K562 (cell line): ENCODE results near the gene SCYL1. TPM values are rescaled to one million over a fixed set of nuclear protein-coding genes. Genes with fewer than 3 reads are reported as not detected.

Source experiments
- ATAC-seq: fragments of 200-7000 bp; cut with Tn5 transposase; 3 replicates; pipeline ENCODE4 v1.9.1; 2020; ENCODE audit warnings: moderate library complexity
- BruUV-seq: library from RNA; stranded (reverse); fragments of 400-500 nt; replicated peaks from 2 replicates; lab custom pipeline; 2021; lab: Mats Ljungman, UMichigan
- CTCF ChIA-PET: fragments of 300-600 bp; formaldehyde crosslinking; extraction: SDS; loops from one replicate; lab custom pipeline; 2021; ENCODE audit warnings: low intra/inter-chr PET ratio; lab: Yijun Ruan, JAX
- POLR2A ChIA-PET: fragments of 300-600, 350-650 bp; sonication (Branson Sonifier 250); formaldehyde crosslinking; extraction: SDS; loops from one replicate; lab custom pipeline; 2021; ENCODE audit warnings: antibody characterized with exemption, inconsistent platforms; lab: Yijun Ruan, JAX
- DNase-seq, 4 experiments: peaks; one replicate each; pipeline versions ENCODE4 v3.0.0 to v3.0.0-alpha.2; 2011 to 2018; ENCODE audit warnings: low spot score in 3 of 4, mixed read lengths in 3 of 4; ENCODE audit errors: extremely low read depth in 1 of 4
- FAIRE-seq: peaks from 2 replicates; lab custom pipeline; 2011; peaks lifted over from hg19 to GRCh38; lab: Jason Lieb, UNC
- H2AFZ ChIP-seq: 2 replicates; pipeline ENCODE4 v1.6.0; 2011; ENCODE audit warnings: low read depth, low read length, control low read depth, inconsistent platforms
- H3K27ac ChIP-seq: fragments of 200-600 bp; 3 replicates; pipeline ENCODE4 v1.8.0; 2011; ENCODE audit warnings: low read depth, mild to moderate bottlenecking, control low read depth, inconsistent platforms, low read length, moderate library complexity, mixed read lengths; ENCODE audit errors: extremely low read depth
- H3K27me3 ChIP-seq, 2 experiments: fragments of 300-600 bp in 1 of 2; 2 replicates in 1 of 2; 3 replicates in 1 of 2; pipeline versions ENCODE4 v1.6.0 to v1.8.0; 2011; ENCODE audit warnings: inconsistent platforms in 2 of 2, low read length in 2 of 2, mild to moderate bottlenecking in 1 of 2, mixed read lengths in 1 of 2, moderate library complexity in 1 of 2; ENCODE audit not compliant: control insufficient read depth in 2 of 2, insufficient read depth in 2 of 2
- H3K36me3 ChIP-seq: fragments of 300-600 bp; 3 replicates; pipeline ENCODE4 v1.8.0; 2011; ENCODE audit warnings: mild to moderate bottlenecking, low read length, inconsistent platforms; ENCODE audit not compliant: control insufficient read depth, insufficient read depth
- H3K4me1 ChIP-seq, 2 experiments: fragments of 200-600 bp in 1 of 2; replicated peaks in 1 of 2; 2 replicates in 1 of 2; 3 replicates in 1 of 2; pipeline versions ENCODE4 v1.5.1 to v1.8.0; 2011; ENCODE audit warnings: inconsistent platforms in 2 of 2, low read length in 2 of 2, mild to moderate bottlenecking in 1 of 2, mixed read lengths in 1 of 2, moderate library complexity in 1 of 2; ENCODE audit not compliant: control insufficient read depth in 2 of 2, insufficient read depth in 2 of 2
- H3K4me2 ChIP-seq: 2 replicates; pipeline ENCODE4 v1.6.1; 2011; ENCODE audit warnings: low read length, control low read depth, inconsistent platforms, mixed read lengths; ENCODE audit not compliant: insufficient read depth
- H3K4me3 ChIP-seq: fragments of 200-600 bp; sonication (generic), shearing (Covaris generic); 2 replicates; pipeline ENCODE4 v1.5.1; 2016; ENCODE audit warnings: control low read depth, inconsistent platforms
- H3K79me2 ChIP-seq: fragments of 200-600 bp; 3 replicates; pipeline ENCODE4 v1.8.0; 2011; ENCODE audit warnings: low read length, inconsistent platforms; ENCODE audit not compliant: control insufficient read depth, insufficient read depth
- H3K9ac ChIP-seq, 2 experiments: 2 replicates each; pipeline versions ENCODE4 v1.6.0 to v1.6.1; 2011; ENCODE audit warnings: low read depth in 2 of 2, low read length in 2 of 2, control low read depth in 1 of 2, inconsistent platforms in 1 of 2, mild to moderate bottlenecking in 1 of 2, mixed read lengths in 1 of 2; ENCODE audit not compliant: insufficient read depth in 1 of 2
- H3K9me1 ChIP-seq: one replicate; pipeline ENCODE4 v1.6.0; 2011; ENCODE audit warnings: inconsistent platforms, mild to moderate bottlenecking, low read length, moderate library complexity; ENCODE audit not compliant: control insufficient read depth, insufficient read depth
- H3K9me3 ChIP-seq: replicated peaks from 2 replicates; pipeline ENCODE4 v1.5.1; 2011; ENCODE audit warnings: low read depth, low read length, inconsistent platforms; ENCODE audit not compliant: control insufficient read depth, insufficient read depth
- H4K20me1 ChIP-seq: replicated peaks from 2 replicates; pipeline ENCODE4 v1.6.1; 2011; ENCODE audit warnings: low read length, inconsistent platforms, mixed read lengths; ENCODE audit not compliant: control insufficient read depth, insufficient read depth
- BRCA1 ChIP-seq, 2 experiments: fragments of 450-650 bp in 1 of 2; sonication (generic) in 1 of 2; formaldehyde crosslinking in 1 of 2; IDR thresholded peaks; 2 replicates each; pipeline versions ENCODE4 v1.5.0 to v1.6.1; 2017 to 2020; ENCODE audit warnings: mild to moderate bottlenecking in 1 of 2, missing genetic modification reagents in 1 of 2
- BRD4 ChIP-seq: fragments of 200-600 bp; sonication (generic); IDR thresholded peaks from 2 replicates; pipeline ENCODE4 v1.6.1; 2017; ENCODE audit warnings: inconsistent platforms
- EP400 ChIP-seq: fragments of 450-650 bp; IDR thresholded peaks from 2 replicates; pipeline ENCODE4 v1.6.1; 2017; ENCODE audit warnings: antibody characterized with exemption, mild to moderate bottlenecking, moderate library complexity
- PTTG1 ChIP-seq: fragments of 450-650 bp; IDR thresholded peaks from 2 replicates; pipeline ENCODE4 v1.6.1; 2016; ENCODE audit warnings: low read depth, mild to moderate bottlenecking, missing genetic modification characterization, missing compliant biosample characterization
- RBFOX2 ChIP-seq: fragments of 200-400 bp; formaldehyde crosslinking; IDR thresholded peaks from 2 replicates; pipeline ENCODE4 v1.6.1; 2017; ENCODE audit warnings: low read depth, mild to moderate bottlenecking, low read length, moderate library complexity
- SUPT5H ChIP-seq: fragments of 450-650 bp; IDR thresholded peaks from 2 replicates; pipeline ENCODE4 v1.6.1; 2016
- ZNF507 ChIP-seq: conservative IDR thresholded peaks from 2 replicates; pipeline ENCODE4 v1.6.1; 2017; ENCODE audit warnings: missing genetic modification characterization, missing compliant biosample characterization
- WGBS: fragments of 100-300 bp; shearing (Covaris generic); methylation state at CpG from one replicate; pipeline ENCODE4 v1.1.6; 2016; ENCODE audit warnings: low coverage, mixed read lengths; ENCODE audit not compliant: insufficient coverage; ENCODE audit errors: missing lambda C conversion rate; 5-methylcytosine and 5-hydroxymethylcytosine counted together
- in situ Hi-C: fragments of 300-500 bp; cut with MboI; formaldehyde crosslinking; loops from 4 replicates; pipeline ENCODE4 v1.15.0; 2018; ENCODE audit warnings: inconsistent platforms, mixed read lengths
- intact Hi-C: fragments of 100-400 bp; cut with micrococcal nuclease; formaldehyde crosslinking; loops from 2 replicates; pipeline ENCODE4 v1.14.2; 2022
- polyA plus RNA-seq, 8 experiments: library from polyadenylated mRNA; depleted of rRNA in 4 of 8; stranded (reverse) in 5 of 8; unstranded in 3 of 8; fragments of >200 nt; fragmentation: Nextera tagmentation in 2 of 8; fragmentation: Illumina TruSeq in 1 of 8; extraction: Ambion mirVana in 2 of 8; extraction: Trizol in 1 of 8; gene quantifications; 2 replicates each; pipeline versions ENCODE4 v1.2.1 to v1.2.3, GENCODE V29; 2011 to 2014; ENCODE audit warnings: inconsistent platforms in 1 of 8, missing spikeins in 1 of 8
- total RNA-seq, 7 experiments: library from RNA; depleted of rRNA in 6 of 7; stranded (reverse); fragments of >200 nt in 6 of 7; fragmentation: Illumina TruSeq in 2 of 7; extraction: Trizol in 2 of 7; gene quantifications; 2 replicates each; pipeline versions ENCODE4 v1.2.1 to v1.2.3, GENCODE V29; 2011 to 2021; ENCODE audit warnings: low replicate concordance in 1 of 7
- TF ChIP-seq, protein P1 (sequence below): sonication (generic); formaldehyde crosslinking; IDR thresholded peaks from 2 replicates; pipeline ENCODE4 v1.8.0; 2022; ENCODE audit warnings: missing genetic modification reagents, mild to moderate bottlenecking, moderate library complexity, borderline replicate concordance
- TF ChIP-seq, protein P2 (sequence below): IDR thresholded peaks from 2 replicates; pipeline ENCODE4 v1.6.1; 2016; ENCODE audit warnings: missing genetic modification characterization, missing compliant biosample characterization

Gene SCYL1
- total and polyA plus RNA-seq, 9 of the 15 experiments (the other 6 are each of a cell fraction or from before 2014, with no cell fraction given): 1.9 to 145 (median 57.6) TPM

DNA sequence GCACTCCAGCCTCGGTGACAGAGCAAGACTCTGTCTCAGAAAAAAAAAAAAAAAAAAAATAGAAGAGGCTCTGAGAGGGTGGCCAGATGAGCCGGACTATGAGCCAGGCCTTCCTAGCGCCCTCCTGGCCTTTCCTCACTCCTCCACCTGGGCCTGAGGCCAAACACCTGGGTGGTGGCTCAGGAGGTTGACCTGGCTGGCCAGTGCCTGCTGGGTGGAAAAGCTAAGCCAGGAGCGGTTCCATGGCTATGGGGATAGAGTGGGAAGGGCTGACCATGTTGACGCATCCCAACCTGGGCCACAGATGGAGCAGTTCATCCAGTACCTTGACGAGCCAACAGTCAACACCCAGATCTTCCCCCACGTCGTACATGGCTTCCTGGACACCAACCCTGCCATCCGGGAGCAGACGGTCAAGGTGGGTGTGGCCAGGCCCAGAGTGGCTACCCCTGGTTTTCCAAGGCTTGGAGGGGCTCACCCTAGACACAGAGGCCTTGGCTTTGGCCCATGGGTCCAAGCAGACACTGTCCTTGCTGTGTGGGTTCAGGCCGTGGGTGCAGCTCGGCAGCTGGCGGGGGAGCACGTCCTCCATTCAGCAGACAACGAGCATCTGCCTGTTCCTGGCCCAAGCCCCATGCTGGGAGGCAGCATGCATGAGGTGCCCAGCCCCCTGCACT is 7.6 kb downstream of the SCYL1 start:
- WGBS: 90% methylated on average over 14 of the region's 15 CpGs
- no peak for FAIRE-seq
- CTCF ChIA-PET: no interaction called here

More for the DNA sequence above, 7.6 kb downstream of the SCYL1 start:
- in situ Hi-C loops (no loop called here), intact Hi-C loops (no loop called here)
- H3K9me3 ChIP-seq: no peaks in the 10 kb centered on the region
- H3K27ac ChIP-seq: no peak overlapping the region
- H3K27me3 ChIP-seq: no peaks in the 10 kb centered on the region
- peak in 1 of 4 experiments; percentile 8 for DNase-seq
- no TSS peak for BruUV-seq
- H3K9me1 ChIP-seq: no peaks in the 10 kb centered on the region
- ATAC-seq: no peak
- peaks cover 0 to 16% of the 10 kb centered on the region in 2 experiments; a peak in 2 of 5 replicates for H3K4me1 ChIP-seq
- peaks cover 88% of the 10 kb centered on the region; the same call in 2 of the 3 replicates for H3K36me3 ChIP-seq
- H3K4me2 ChIP-seq: no peak overlapping the region
- TF ChIP-seq SUPT5H (no peak), ZNF507 (tag) (no peak), BRD4 (no peak), PTTG1 (tag) (no peak), BRCA1 (IDR thresholded peaks at IDR 0.05) (no peak), BRCA1 (CRISPR knock-in tag; IDR thresholded peaks at IDR 0.05) (no peak), EP400 (no peak), RBFOX2 (peak; percentile 54; the same call in 1 of the 2 replicates)
- TF ChIP-seq, protein P1, sequence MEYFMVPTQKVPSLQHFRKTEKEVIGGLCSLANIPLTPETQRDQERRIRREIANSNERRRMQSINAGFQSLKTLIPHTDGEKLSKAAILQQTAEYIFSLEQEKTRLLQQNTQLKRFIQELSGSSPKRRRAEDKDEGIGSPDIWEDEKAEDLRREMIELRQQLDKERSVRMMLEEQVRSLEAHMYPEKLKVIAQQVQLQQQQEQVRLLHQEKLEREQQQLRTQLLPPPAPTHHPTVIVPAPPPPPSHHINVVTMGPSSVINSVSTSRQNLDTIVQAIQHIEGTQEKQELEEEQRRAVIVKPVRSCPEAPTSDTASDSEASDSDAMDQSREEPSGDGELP: no peak
- TF ChIP-seq, protein P2, sequence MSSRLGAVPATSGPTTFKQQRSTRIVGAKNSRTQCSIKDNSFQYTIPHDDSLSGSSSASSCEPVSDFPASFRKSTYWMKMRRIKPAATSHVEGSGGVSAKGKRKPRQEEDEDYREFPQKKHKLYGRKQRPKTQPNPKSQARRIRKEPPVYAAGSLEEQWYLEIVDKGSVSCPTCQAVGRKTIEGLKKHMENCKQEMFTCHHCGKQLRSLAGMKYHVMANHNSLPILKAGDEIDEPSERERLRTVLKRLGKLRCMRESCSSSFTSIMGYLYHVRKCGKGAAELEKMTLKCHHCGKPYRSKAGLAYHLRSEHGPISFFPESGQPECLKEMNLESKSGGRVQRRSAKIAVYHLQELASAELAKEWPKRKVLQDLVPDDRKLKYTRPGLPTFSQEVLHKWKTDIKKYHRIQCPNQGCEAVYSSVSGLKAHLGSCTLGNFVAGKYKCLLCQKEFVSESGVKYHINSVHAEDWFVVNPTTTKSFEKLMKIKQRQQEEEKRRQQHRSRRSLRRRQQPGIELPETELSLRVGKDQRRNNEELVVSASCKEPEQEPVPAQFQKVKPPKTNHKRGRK (tag): no peak
- H2AFZ ChIP-seq: no peak overlapping the region
- H3K9ac ChIP-seq: peak overlapping the region in 1 of 2 experiments; percentile 67; a peak in 2 of 4 replicates
- H3K79me2 ChIP-seq: no peaks in the 10 kb centered on the region
- H4K20me1 ChIP-seq: 0 out of 2 replicates have a peak, but pooled peaks cover 7% of the 10 kb centered on the region
- POLR2A ChIA-PET: interaction anchor here (0.6 to 1.3 kb wide), 3 partner anchors 12 to 113 kb away, joined by 3 to 7 read pairs (median 3); no protein-coding TSS in a partner anchor
- H3K4me3 ChIP-seq: no peak overlapping the region
